GM15510 (cell line): ENCODE data around the gene LRP8.

ENCODE experiments used
- POLR2A ChIP-seq: IDR thresholded peaks from 3 replicates; pipeline ENCODE4 v1.6.1; 2011; ENCODE audit warnings: borderline replicate concordance; ENCODE audit not compliant: insufficient read length; ENCODE audit errors: extremely low read depth

Gene LRP8

DNA sequence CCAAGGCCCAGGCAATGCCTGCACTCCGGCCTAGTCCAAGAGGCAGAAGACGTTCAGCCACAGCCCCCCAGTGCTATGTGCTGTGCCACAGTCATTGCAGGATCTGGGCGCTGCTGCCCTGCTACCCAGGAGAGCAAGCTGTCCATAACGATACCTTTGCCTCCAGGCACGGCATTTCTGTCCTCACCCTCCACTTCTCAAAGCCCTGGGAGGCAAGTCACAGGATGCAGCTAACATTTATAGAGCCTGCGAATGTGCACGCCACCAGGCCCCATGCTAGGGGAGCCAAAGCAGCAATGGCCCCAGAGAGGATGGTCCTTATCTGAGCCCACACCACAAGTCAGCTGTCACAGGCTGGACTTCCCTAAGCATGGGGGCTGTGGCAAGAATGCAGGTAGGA is 13.8 kb downstream of the LRP8 start:
- TF ChIP-seq POLR2A, result no peak

DNA sequence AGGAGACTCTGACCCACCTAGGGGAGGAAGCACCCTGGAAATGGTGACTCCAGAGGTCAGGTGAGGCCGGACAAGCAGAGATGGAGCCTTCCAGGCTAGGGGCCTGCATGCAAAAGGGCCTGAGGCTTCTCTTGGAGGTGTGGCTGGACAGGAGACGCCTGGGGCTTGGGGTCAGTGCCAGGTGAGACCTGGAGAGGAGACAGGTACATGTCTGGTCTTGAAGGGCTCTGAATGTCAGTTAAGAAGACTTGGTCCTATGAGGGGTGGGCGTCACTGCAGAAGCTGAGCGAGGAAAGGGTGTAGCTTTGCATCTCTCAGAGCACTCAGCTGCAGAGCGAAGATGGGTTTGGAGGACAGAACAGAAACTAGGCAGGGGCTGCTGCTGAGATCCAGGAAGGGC is 14.3 kb downstream of the LRP8 start:
- TF ChIP-seq POLR2A, result no peak

DNA sequence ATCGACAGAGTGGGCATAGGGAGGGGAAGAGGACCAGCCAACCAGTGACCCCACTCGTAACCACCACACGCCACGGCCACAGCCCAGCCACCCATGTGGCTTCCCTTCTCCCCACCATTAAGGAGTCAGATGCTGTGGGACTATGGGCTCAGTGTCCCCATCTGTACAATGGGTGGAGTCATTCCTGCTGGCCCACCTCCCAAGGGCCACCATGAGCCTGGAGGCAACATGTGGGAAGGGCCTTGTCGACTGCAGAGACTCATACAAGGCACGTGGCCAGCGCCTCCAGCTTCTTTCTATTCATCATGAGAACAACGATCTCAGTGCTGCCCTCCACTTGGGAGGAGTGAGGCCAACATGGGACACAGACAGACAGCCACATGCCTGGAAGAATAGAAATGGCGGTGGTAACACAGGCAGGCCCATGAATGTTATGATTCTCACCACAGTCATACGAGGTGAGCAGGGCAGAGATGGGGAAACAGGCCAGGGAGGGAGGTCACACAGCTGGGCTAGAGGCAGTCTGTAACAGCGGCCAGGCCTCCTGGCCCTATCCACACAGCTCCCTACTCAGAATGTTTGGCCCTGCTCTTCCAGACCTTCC is 16.1 kb downstream of the LRP8 start:
- TF ChIP-seq POLR2A, result no peak

DNA sequence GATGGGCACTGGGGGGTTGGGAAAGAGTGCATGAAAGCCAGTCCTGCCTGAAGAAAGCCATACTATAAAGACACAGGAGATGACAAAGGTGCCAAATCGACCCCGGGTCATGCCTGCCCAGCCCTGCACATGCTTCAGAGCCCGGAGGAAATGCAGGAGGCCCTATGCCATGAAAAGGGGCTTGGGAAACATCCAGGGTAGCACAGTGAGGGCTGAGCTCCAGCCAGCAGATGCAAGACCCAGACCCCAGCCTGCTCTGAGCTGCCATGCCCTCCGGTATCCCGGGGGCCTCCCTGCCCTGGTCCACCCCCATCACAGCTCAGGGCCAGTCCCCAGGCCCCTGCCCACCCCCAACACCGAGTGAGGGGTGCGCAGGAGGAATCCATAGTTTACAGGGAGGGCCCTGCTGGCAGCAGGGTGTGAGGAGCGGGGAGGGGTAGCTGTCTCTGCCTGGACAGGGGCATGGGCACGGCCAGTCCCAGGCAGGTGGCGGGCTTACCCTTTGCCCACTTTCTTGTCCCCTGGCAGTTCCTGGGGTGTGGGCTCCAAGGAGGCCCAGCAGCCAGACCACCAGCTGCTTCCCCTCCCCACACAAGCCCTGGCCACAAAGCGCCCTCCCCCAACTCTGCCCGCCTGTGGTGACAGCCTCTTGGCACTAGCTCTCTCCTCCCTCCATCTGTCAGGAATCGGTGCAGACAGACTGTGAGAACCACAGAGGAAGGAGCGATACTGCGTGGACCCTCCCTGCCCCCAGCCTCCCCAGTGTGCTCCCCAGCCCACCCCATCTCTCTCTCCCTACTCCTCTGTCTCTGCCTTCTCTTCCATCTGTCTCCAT is 16.8 kb downstream of the LRP8 start:
- TF ChIP-seq POLR2A, result no peak

DNA sequence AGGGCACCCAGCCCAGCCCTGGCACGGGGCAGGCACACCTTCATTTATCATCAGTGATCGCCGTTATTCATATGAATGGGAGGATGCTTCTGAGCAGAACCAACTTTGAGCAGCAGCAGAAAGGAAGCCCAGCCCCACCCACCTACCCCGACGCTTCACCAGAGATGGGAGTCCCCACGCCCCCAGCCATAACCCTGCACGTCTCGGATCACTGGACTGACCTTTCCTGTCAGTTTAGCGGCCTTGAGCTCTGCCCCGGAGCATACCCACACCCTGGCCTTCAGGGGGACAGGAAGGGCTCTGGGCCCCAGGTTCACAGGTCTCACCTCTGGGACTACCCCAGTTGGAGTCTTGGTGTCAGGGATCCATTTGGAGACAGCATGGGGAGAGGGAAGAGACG is 18.1 kb downstream of the LRP8 start:
- TF ChIP-seq POLR2A, result no peak

DNA sequence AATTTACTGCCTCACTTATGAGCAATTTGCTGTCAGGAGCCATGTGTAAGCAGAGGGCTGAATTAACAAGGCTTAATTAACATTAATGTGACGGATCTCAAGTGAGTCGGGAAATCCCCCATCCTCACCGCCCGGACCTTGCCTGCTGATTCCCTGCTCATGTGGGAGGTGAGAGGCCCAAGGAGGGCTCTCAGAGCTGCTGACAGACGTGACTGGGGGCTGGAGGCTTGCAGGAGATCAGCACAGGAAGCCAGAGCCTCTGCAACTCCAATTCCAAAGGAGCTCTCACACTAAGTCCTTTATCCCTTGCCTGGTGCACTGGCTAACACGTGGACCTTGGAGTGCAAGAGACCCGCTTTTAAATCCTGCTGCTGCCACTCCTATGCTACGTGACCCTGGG is 19.4 kb downstream of the LRP8 start:
- no peak for TF ChIP-seq POLR2A

DNA sequence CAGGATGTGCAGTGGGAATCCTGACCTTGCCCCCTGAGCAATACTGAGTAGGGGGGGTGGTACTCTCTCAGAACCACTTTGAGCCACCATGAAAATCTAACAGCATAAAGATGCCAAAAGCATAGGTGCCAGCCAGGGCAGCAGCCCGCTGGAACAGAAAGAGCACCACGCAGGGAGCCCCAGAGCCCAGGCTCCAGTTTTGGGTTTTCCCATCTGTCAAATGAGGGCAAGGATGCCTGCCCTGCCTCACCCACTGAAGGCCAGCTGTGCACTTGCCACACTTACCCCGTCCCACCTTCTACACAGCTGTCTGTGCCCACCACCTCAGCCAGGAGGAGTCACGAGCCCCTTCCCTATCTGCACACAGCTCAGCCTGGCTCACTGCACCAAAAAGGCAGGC is 20.8 kb downstream of the LRP8 start:
- no peak for TF ChIP-seq POLR2A

DNA sequence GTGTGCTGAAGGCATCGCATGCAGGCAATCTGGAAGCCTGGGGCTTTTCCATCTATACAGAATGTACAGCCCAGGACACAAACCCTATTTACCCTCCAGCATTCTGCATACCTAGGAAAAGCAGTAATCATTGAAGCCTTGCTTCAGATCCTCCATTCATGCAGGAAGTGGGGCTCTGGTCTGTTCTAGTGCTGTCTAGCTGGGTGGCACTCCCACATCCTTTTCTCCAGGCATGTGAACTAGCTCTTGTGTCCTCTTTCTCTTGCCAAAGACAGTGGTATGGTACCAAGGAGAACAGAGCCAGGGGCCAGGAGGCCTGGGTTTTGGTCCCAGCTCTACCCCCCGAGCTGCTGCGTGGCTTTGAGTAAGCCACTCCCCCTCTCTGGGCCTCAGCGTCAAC is 21.7 kb downstream of the LRP8 start:
- TF ChIP-seq POLR2A, result no peak

DNA sequence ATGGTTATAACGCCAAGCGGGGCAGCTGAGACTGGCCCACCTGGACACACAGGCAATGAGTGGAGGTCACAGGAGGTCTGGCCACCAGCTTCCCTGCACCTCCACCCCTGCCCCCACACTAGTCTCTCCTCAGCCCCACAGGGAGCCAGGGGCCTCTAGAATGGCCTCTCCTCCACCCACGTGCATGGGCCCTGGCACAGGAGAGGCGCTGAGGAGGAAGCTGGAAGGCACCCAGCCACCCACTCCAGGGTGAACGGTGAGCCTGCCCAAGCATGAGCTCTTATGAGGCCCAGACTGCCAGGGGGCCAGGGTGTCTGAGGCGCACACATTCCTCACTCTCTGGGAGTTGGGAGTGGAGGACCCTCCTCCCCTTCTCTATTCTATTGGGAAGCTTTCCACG is 22.2 kb downstream of the LRP8 start:
- TF ChIP-seq POLR2A, result no peak

DNA sequence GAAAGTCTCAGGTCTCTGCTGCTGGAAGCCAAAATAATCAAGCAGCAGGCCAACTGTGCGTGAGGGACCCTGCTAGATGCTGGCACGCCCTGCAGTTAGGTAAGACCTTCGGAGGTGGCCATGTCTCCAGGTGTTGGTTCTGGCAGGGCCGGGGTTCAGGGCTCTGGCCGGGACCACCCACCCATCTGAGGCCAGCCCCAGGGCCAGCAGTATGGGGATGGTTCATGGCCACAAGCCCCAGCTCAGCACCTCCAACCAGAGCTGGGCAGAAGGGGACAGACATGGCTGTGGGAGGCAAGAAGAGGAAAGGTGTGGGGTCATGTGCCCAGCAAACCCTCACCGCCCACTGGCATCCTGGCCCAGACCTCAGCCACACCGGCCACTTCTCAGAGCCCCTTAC is 23.3 kb downstream of the LRP8 start:
- no peak for TF ChIP-seq POLR2A

DNA sequence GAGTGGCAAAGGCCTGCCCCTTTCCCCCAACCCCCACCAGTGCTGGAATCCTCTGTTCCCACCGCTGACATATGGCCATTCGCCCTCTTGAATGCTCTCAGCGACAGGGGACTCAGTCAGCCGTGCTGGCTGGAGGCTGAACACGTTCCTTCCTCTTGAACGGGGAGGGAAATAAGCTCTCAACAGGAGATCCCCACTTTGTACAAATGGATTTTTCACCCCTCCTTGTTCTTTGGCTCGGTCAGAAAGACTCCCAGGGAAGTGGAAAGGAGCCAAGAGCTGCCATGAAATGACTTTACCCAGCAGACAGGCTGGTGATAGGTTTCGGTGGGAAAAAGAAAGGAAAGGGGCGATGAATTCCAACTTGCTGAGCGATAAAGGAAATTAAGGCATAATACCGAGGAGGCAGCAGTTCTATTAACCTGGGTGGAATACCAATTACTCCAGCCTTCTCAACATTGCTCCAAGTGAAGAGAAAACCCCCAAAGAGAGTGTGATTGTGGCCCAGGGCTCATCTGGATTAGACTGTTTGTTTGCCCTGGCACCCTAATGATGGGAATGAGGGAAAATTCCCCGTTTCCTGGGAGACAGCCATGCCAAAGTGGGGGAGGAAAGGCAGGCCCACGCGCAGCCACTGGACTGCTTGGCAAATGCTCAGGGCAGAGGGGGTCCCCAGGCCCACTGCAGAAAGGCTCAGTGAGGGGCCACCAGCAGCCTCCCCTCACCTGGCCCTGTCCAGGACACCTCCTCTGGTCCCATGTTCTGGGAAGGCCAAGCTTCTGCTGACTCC is 23.9 kb downstream of the LRP8 start:
- TF ChIP-seq POLR2A, result no peak

DNA sequence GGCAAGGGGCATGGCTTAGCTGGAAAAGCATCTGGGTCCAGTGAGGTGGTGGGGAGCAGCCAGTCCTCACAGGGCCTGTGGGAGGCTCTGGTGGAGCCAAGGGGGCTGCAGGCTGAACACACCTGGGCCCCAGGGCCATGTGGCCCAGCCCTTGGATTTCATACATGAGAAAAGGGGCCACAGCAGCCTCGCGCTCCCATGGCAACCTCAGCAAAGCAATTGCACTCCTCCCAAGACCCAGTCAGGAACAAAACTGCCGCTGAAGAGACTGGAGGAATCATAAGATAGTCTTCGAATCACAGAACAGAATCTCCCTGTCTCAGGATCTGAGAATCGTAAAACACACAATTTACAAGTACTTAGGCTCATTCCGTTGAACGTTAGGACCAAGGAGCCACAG is 24.6 kb downstream of the LRP8 start:
- no peak for TF ChIP-seq POLR2A

DNA sequence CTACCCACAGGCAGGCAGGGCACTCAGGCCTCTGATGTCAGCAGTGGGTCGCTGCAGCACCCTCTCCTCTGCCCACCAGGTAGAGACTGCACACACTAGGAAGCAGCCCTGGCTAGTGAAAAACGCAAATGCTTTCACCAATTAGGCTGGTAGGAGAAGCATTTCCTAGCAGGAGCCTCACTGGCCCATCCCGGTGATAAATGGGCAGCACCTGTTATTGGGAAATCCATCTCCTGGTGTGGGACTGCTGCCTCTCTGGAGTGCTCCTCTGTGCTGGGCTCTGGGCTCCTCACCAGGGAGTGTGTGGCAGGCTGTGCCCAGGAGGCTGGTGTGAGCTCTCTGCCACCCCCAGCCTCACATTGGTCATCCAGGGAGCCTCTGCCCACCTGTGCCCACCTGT is 28.6 kb downstream of the LRP8 start:
- TF ChIP-seq POLR2A, result no peak

DNA sequence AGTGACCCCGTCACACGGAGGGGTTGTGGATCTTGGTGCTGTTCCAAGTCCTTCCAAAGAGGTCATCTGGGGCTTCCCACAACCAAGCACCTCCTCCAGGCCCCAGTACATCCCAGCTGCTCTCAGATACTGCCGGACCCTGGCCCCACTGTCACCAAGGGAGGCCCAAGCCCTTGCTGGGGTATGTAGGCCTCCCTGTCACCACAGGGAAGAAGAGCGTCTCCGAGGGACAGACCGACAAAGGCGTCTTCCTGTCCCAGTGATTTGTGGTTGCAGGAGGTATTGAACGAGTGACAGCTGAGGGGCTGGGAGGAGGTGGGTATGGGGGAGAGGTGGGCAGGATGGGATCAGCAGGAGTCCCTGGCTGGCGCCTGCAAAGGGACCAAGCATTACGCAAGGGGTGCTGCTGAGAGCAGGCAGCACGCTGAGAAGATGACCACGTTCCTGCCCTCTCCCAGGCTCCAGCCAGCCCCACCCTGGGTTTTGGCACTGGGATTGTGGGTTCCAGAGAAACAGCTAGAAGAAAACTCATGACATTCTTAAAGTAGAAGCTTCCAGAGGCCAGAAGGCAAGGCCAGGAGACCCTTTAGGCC is 29.7 kb downstream of the LRP8 start:
- no peak for TF ChIP-seq POLR2A

DNA sequence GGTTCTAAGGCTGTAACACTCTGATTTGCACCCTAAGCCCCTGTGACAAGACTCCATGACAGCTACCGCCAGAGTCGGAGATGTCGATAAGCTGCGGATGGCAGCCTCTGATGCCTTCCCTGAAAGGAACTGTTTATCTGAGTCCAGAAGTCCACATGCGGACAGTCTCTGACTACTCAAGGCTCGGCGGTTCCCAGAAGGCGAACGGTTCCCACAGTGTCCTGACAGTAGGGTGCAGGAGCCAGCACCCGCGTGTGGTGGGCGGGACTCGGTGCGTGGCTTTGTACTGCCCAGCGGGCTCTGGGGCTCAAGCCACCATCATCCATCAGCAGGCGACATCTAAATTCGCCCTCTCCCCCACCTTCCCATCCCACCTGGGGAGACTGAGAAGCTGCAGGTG is 30.7 kb downstream of the LRP8 start:
- TF ChIP-seq POLR2A, result no peak
